ENCODE results near the gene NDRG2.

NDRG2 gene

GRCh38 chr14:20970647-20970982, 54.2 kb downstream of the NDRG2 start:
- DNase-seq (ENCODE audit: low read depth in 2 of 2): no peak

GRCh38 chr14:20969336-20969735, 55.5 kb downstream of the NDRG2 start:
- DNase-seq (ENCODE audit: low read depth in 2 of 2): no peak

Measured in fibroblast of skin of left quadriceps (primary cell).